ENCODE results near the gene WASF1.

GRCh38 chr6:110116258-110116657 lies 63.2 kb downstream of the WASF1 start:
- TF ChIP-seq CTCF (IDR thresholded peaks at IDR 0.05 in 8 of 11, conservative IDR thresholded peaks at IDR 0.05 in 3 of 11), result no peak
- no peak for TF ChIP-seq POLR2A (IDR thresholded peaks at IDR 0.05)

All from spleen (tissue), 7 donors.